Right lung (tissue), 10 donors: ENCODE results near the gene KLHDC10. TPM values are rescaled to one million over a fixed set of nuclear protein-coding genes. Genes with fewer than 3 reads are reported as not detected.
A peak's percentile ranks its signal among the peaks of the same experiment; 100 is the strongest.
"Not testable (repeated sequence)": the region's sequence is repeated elsewhere in the genome, so short reads cannot be mapped to it uniquely, and the experiment has no call there.

Experiments
- DNase-seq, 2 donors: peaks; one replicate each; pipeline ENCODE4 v3.0.0-alpha.2; 2013
- long read RNA-seq, 8 donors: transcript quantifications; one replicate each; lab custom pipeline, GENCODE V29; 2026
- polyA plus RNA-seq, 5 donors: library from polyadenylated mRNA; unstranded; fragments of 120-200 nt; gene quantifications; one replicate each; pipeline versions ENCODE4 v1.2.1 to v1.2.3, GENCODE V29; 2013; ENCODE audit warnings: inconsistent platforms in 1 of 5, low replicate concordance in 1 of 5; ENCODE audit not compliant: insufficient read length in 5 of 5, insufficient read depth in 1 of 5

KLHDC10 gene
- 10 to 100 TPM; 29.2 to 41.0 (median 38.7) TPM for polyA plus RNA-seq
- long read RNA-seq, donor 1, full-length matches to known transcripts = 2 of 2 reads
- long read RNA-seq, donor 1, partial matches to known transcripts = 0 of 2 reads
- long read RNA-seq, donor 1, other reads (novel, unspliced or antisense) = 0 of 2 reads
- long read RNA-seq, donor 2, full-length matches to known transcripts = 4 of 4 reads
- long read RNA-seq, donor 2, partial matches to known transcripts = 0 of 4 reads
- long read RNA-seq, donor 2, other reads (novel, unspliced or antisense) = 0 of 4 reads
- long read RNA-seq, donor 3, full-length matches to known transcripts = 1 of 1 reads
- long read RNA-seq, donor 3, partial matches to known transcripts = 0 of 1 reads
- long read RNA-seq, donor 3, other reads (novel, unspliced or antisense) = 0 of 1 reads
- long read RNA-seq, donor 4 = 0 reads
- long read RNA-seq, donor 5, full-length matches to known transcripts = 1 of 8 reads
- long read RNA-seq, donor 5, partial matches to known transcripts = 0 of 8 reads
- long read RNA-seq, donor 5, other reads (novel, unspliced or antisense) = 7 of 8 reads
- long read RNA-seq, donor 6, full-length matches to known transcripts = 3 of 10 reads
- long read RNA-seq, donor 6, partial matches to known transcripts = 0 of 10 reads
- long read RNA-seq, donor 6, other reads (novel, unspliced or antisense) = 7 of 10 reads
- long read RNA-seq, donor 7, full-length matches to known transcripts = 1 of 1 reads
- long read RNA-seq, donor 7, partial matches to known transcripts = 0 of 1 reads
- long read RNA-seq, donor 7, other reads (novel, unspliced or antisense) = 0 of 1 reads
- long read RNA-seq, donor 8, full-length matches to known transcripts = 2 of 2 reads
- long read RNA-seq, donor 8, partial matches to known transcripts = 0 of 2 reads
- long read RNA-seq, donor 8, other reads (novel, unspliced or antisense) = 0 of 2 reads

DNA sequence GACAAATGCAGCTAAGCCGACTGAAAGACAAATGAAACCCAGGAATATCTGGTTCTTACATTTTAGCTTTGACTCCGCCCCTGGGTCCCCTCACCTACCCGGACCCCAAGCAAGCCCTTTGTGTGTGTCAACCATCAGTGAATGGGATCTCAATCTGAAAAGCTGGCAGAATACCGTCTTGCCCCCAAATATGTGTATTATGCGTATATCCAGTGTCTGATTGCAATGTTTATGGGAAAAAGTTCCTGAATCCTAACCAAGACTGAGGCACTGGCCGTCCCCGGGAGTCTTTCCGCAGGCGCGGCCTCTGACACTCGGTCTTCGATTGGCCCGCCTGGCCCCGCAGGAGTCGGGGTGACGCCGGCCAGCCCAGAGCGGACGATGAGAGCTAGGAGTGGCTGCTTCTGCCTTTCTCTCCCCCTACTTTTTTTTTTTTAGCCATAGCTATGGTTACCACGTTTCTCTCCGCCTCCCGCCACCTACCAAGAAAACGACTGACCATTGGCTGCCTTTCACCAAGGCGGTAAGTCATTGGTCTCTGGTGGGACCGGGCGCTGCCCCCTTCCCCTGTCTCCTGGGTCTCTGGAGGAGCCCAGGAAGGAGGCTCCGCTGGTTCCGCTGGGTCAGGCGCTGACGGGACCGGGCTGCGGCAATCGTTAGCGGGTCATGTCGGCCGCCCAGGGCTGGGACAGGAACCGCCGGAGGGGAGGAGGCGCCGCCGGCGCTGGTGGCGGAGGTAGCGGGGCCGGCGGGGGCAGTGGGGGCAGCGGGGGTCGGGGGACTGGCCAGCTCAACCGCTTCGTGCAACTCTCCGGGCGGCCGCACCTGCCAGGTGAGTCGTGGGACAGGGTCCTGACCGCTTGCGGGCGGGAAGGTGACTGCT is at the start of gene KLHDC10:
Gene KLHDC10, plus strand, starts transcription at position 557 of the 883 bp plus-strand sequence. Its CDS starts 110 bp downstream, at position 667.
- peak; percentile 98 to 99 for DNase-seq

DNA sequence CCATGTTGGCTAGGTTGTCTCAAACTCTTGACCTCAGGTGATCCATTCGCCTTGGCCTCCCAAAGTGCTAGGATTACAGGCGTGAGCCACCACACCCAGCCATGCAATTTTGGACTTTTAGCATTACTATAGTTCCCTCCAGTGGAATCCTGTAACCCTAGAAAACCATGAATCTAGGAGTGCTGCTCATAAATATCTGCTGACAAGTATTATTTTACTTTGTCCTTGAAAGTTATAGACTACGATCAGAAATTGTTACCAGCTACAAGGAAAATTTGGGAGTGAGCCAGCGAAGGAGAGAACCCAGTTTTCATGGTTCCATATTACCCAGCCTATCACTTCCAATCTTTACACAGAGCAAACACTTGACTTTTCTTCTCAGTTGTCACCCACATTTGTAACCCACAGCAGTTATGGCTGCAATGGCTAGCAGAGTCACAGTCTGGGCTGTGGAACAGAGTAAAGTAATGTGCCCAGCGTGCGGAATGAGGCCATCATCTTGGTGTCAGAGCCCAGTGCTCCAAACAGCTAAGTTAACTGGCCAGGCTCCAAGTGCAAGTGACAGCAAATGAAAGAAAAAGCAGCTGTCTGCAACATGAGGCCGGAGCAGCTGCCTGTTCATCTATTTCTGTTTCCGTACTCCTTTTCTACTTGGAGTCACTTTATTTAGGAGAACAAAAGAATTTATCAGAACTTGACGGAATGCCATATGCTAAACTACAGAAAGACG is 49.1 kb upstream of the KLHDC10 start:
- DNase-seq = no peak

- no peak for DNase-seq
Measured at GRCh38 chr7:130022115-130022514, 48.2 kb upstream of the KLHDC10 start.

- no peak for DNase-seq
Measured at GRCh38 chr7:130022623-130023175, 47.6 kb upstream of the KLHDC10 start.

DNA sequence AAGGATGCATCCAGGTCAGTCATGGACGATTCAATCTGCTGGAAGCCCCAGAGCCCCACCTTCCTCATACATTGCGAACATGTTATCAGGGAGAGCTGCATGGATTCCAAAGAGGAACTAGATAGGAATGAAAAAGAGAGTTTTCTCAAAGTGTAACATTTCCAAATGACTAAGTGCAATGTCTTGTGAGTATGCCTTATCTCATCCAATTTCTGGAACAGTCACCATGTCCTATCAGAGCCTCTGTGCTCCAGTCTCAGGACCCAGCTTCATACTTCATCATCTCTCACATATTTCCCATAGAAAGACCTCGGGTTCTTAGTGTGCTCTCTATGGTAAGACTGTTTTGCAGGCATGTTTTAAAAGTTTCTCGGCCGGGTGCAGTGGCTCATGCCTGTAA is 45.9 kb upstream of the KLHDC10 start:
- no peak for DNase-seq

GRCh38 chr7:130032698-130033097 is 37.6 kb upstream of the KLHDC10 start:
- no peak for DNase-seq

GRCh38 chr7:130037703-130038102 is 32.6 kb upstream of the KLHDC10 start:
- no peak for DNase-seq

GRCh38 chr7:130040576-130040975 is 29.8 kb upstream of the KLHDC10 start:
- no peak for DNase-seq

GRCh38 chr7:130047831-130048230 is 22.5 kb upstream of the KLHDC10 start:
- DNase-seq = no peak

- DNase-seq = no peak
Measured at GRCh38 chr7:130048906-130049305, 21.4 kb upstream of the KLHDC10 start.

GRCh38 chr7:130052250-130052649 is 18.1 kb upstream of the KLHDC10 start:
- not testable (repeated sequence) for DNase-seq

DNA sequence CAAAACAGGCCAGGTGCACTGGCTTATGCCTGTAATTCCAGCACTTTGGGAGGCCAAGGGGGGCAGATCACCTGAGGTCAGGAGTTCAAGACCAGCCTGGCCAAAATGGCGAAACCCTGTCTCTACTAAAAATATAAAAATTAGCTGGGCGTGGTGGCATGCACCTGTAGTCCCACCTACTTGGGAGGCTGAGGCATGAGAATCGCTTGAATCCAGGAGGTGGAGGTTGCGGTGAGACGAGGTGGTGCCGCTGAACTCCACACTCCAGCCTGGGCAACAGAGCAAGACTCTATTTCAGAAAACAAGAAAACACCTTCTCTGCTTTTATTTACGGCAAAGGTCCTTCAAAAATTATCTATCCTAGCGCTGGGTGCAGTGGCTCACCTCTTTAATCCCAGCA is 15.1 kb upstream of the KLHDC10 start:
- DNase-seq = not testable (repeated sequence)

DNA sequence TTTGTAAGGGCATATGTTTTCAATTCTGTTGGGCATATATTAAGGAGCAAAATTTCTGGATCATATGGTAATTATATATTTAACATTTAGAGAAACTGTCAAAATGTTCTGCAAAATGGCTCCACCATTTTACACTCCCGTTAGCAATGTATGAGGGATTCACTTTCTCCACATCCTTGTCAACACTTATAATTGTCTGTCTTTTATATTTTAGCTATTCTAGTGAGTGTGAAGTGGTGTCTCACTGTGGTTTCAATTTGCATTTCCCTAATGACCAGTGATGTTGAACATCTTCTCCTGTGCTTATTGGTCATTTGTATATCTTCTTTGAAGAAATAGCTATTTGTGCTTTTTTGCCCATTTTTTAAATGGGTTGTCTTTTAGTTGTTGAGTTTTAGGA is 8.1 kb upstream of the KLHDC10 start:
- DNase-seq = no peak

DNA sequence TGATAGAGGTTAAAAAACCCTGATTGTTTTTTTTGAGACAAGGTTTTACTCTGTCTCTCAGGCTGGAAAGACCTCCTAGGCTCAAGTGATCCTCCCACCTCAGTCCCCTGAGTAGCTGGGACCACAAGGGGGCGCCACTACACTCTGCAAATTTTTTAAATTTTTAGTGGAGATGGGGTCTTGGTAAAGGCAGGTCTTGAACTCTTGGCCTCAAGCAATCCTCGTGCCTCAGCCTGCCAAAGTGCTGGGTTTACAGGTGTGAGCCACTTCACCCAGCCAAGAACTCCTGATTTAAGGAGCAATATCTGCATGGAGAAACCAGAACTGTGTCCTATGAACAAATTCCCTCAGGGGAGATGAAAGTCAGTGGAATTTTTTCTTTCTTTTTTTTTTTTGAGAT is 7.3 kb upstream of the KLHDC10 start:
- DNase-seq = no peak

DNA sequence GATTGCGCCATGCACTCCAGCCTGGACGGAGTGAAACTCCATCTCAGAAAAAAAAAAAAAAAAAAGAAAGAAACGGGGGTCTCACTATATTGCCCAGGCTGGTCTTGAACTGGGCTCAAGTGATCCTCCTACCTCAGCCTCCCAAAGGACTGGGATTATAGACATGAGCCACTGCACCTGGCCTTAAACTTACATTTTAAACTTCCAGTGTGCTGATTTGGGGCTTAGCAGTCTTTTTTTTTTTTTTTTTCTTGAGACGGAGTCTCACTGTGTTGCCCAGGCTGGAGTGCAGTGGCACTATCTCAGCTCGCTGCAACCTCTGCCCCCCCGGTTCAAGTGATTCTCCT is 5.8 kb upstream of the KLHDC10 start:
- not testable (repeated sequence) for DNase-seq

- no peak for DNase-seq
Measured at GRCh38 chr7:130065500-130066152, 4.7 kb upstream of the KLHDC10 start.

- no peak for DNase-seq
Measured at GRCh38 chr7:130069179-130069977, 956 bp upstream of the KLHDC10 start.

DNA sequence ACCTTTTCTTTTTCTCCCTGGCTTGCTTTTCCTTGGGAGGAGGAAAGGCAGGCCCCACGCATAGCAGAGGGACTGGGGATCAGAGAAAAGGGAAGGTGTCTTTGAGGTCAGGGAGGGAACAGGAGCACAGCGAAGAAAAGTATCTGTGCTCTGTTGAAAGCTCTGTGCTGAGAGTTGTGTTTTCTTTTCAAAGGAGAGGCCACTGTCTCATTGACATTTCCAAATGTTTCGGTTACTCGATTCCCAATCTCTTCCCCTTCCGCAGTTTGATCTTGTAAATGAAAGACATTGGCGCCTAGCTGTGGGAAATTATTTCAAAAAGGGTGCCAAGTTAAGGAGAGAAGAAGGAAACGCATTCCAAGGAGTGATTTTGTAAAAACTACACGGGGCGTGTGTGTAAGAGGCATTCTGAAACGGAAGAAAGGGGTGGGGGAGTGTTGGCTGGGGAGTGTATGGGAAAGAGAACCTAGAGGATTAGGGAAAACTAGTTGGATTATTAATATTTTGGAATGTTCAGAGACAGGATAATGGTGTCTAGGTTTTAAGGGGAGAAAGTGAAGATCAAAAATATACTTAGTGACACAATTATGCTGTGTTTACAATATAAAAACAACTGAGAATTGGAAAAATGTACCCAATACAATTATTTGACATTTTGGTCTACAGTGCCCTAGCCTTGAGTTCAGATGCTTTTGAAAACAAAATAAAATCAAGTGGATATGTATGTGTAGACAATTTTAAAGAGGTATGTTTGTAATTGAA is 708 bp downstream of the KLHDC10 start:
- no peak for DNase-seq
